ENCODE results near the gene GRIK3. TPM values are rescaled to one million over a fixed set of nuclear protein-coding genes. Genes with fewer than 3 reads are reported as not detected.

GRIK3 gene
- total and polyA plus RNA-seq, 4 donors: 0.03 to 0.08 (median 0.05) TPM; not detected in 1

- H3K9ac ChIP-seq (ENCODE audit: low read depth in 1 of 2, low read length in 2 of 2): no peak overlapping the region
- no peak overlapping the region for H3K4me3 ChIP-seq (ENCODE audit: low read depth in 1 of 3, low read length in 3 of 3)
- no peak overlapping the region for H3K27ac ChIP-seq (ENCODE audit: low read depth in 1 of 2, low read length in 2 of 2)
- peaks cover 0 to 2% (median 0%) of the 10 kb centered on the region in 4 donors for H3K9me3 ChIP-seq (ENCODE audit: control insufficient read depth in 4 of 4, low read length in 3 of 4)
- TF ChIP-seq HNF4G (IDR thresholded peaks at IDR 0.05) (no peak), REST (IDR thresholded peaks at IDR 0.05) (peak; percentile 87), ZBTB33 (IDR thresholded peaks at IDR 0.05) (no peak)
- DNase-seq (ENCODE audit: low spot score): no peak
- H3K4me1 ChIP-seq (ENCODE audit: control insufficient read depth in 4 of 4, insufficient read depth in 4 of 4, low read length in 3 of 4): no peaks in the 10 kb centered on the region
- no peaks in the 10 kb centered on the region for H3K36me3 ChIP-seq (ENCODE audit: control insufficient read depth in 4 of 4, insufficient read depth in 3 of 4, low read depth in 1 of 4, low read length in 3 of 4)
- H3K27me3 ChIP-seq (ENCODE audit: control insufficient read depth in 4 of 4, insufficient read depth in 4 of 4, low read length in 3 of 4): peaks cover 0 to 6% (median under 1%) of the 10 kb centered on the region in 4 donors
- WGBS: 53% methylated on average over 6 of the region's 6 CpGs
These were observed 168.0 kb downstream of the GRIK3 start for GRCh38 chr1:36866169-36866814.

- DNase-seq (ENCODE audit: low spot score): no peak
- Histone ChIP-seq H3K36me3 (ENCODE audit: control insufficient read depth in 4 of 4, insufficient read depth in 3 of 4, low read depth in 1 of 4, low read length in 3 of 4) (no peaks in the 10 kb centered on the region), H3K9ac (ENCODE audit: low read depth in 1 of 2, low read length in 2 of 2) (no peak overlapping the region), H3K27me3 (ENCODE audit: control insufficient read depth in 4 of 4, insufficient read depth in 4 of 4, low read length in 3 of 4) (peaks cover 0 to 6% (median under 1%) of the 10 kb centered on the region in 4 donors), H3K27ac (ENCODE audit: low read depth in 1 of 2, low read length in 2 of 2) (no peak overlapping the region), H3K4me1 (ENCODE audit: control insufficient read depth in 4 of 4, insufficient read depth in 4 of 4, low read length in 3 of 4) (no peaks in the 10 kb centered on the region), H3K4me3 (ENCODE audit: low read depth in 1 of 3, low read length in 3 of 3) (no peak overlapping the region), H3K9me3 (ENCODE audit: control insufficient read depth in 4 of 4, low read length in 3 of 4) (peaks cover 0 to 2% (median 0%) of the 10 kb centered on the region in 4 donors)
- WGBS: 44% methylated on average over 1 of the region's 1 CpG
- TF ChIP-seq RAD21 (IDR thresholded peaks at IDR 0.05): no peak
- no peak for TF ChIP-seq CTCF (IDR thresholded peaks at IDR 0.05; ENCODE audit: low read depth, low read length, missing input control)
- TF ChIP-seq ATF3 (IDR thresholded peaks at IDR 0.05): no peak
These were observed 168.8 kb downstream of the GRIK3 start for GRCh38 chr1:36865602-36865900.

- H3K4me3 ChIP-seq (ENCODE audit: low read depth in 1 of 3, low read length in 3 of 3): no peak overlapping the region
- 58% methylated on average over 11 of the region's 11 CpGs for WGBS
- no peak for TF ChIP-seq JUND (IDR thresholded peaks at IDR 0.05)
- no peak for TF ChIP-seq REST (IDR thresholded peaks at IDR 0.05)
- TF ChIP-seq FOXA1 (IDR thresholded peaks at IDR 0.05): no peak
- TF ChIP-seq RAD21 (IDR thresholded peaks at IDR 0.05): no peak
- no peak for TF ChIP-seq SP1 (IDR thresholded peaks at IDR 0.05)
- no peak for TF ChIP-seq MAX (IDR thresholded peaks at IDR 0.05)
- no peak for TF ChIP-seq FOXA2 (IDR thresholded peaks at IDR 0.05)
- no peak for TF ChIP-seq RXRA (IDR thresholded peaks at IDR 0.05)
- no peak for TF ChIP-seq YY1 (IDR thresholded peaks at IDR 0.05)
- peaks cover 0 to 6% (median under 1%) of the 10 kb centered on the region in 4 donors for H3K27me3 ChIP-seq (ENCODE audit: control insufficient read depth in 4 of 4, insufficient read depth in 4 of 4, low read length in 3 of 4)
- no peak overlapping the region for H3K9ac ChIP-seq (ENCODE audit: low read depth in 1 of 2, low read length in 2 of 2)
- peaks cover 0 to 2% (median 0%) of the 10 kb centered on the region in 4 donors for H3K9me3 ChIP-seq (ENCODE audit: control insufficient read depth in 4 of 4, low read length in 3 of 4)
- DNase-seq (ENCODE audit: low spot score): no peak
- no peaks in the 10 kb centered on the region for H3K4me1 ChIP-seq (ENCODE audit: control insufficient read depth in 4 of 4, insufficient read depth in 4 of 4, low read length in 3 of 4)
- H3K36me3 ChIP-seq (ENCODE audit: control insufficient read depth in 4 of 4, insufficient read depth in 3 of 4, low read depth in 1 of 4, low read length in 3 of 4): no peaks in the 10 kb centered on the region
- no peak overlapping the region for H3K27ac ChIP-seq (ENCODE audit: low read depth in 1 of 2, low read length in 2 of 2)
These were observed 169.3 kb downstream of the GRIK3 start for GRCh38 chr1:36864823-36865601.

Data from liver (tissue), 9 donors.